NCI-H510A treated with DMSO at 0.1 percent for 48 hours (cell line): ENCODE data around the gene IGFN1.

Experiments
- DNase-seq: peaks from one replicate; lab custom pipeline; 2025; lab: John Stamatoyannopoulos, UW

The IGFN1 gene

GRCh38 chr1:201185123-201185453 is 5.5 kb upstream of the IGFN1 start:
- no peak for DNase-seq

- no peak for DNase-seq
Observed at GRCh38 chr1:201185527-201186128, 5.0 kb upstream of the IGFN1 start.

- DNase-seq, result no peak
Observed at GRCh38 chr1:201186192-201186591, 4.4 kb upstream of the IGFN1 start.

- no peak for DNase-seq
Observed at GRCh38 chr1:201189085-201189484, 1.5 kb upstream of the IGFN1 start.

- DNase-seq, result no peak
Observed at GRCh38 chr1:201190005-201190404, 619 bp upstream of the IGFN1 start.

- DNase-seq, result no peak
Observed at GRCh38 chr1:201191653-201192260, 1.1 kb downstream of the IGFN1 start.

- DNase-seq, result no peak
Observed at GRCh38 chr1:201192261-201192788, 1.7 kb downstream of the IGFN1 start.

- DNase-seq, result no peak
Observed at GRCh38 chr1:201194046-201194445, 3.4 kb downstream of the IGFN1 start.

- DNase-seq, result no peak
Observed at GRCh38 chr1:201198598-201198997, 8.0 kb downstream of the IGFN1 start.

GRCh38 chr1:201205036-201205435 is 14.4 kb downstream of the IGFN1 start:
- no peak for DNase-seq

- DNase-seq, result no peak
Observed at GRCh38 chr1:201206176-201206575, 15.6 kb downstream of the IGFN1 start.

- no peak for DNase-seq
Observed at GRCh38 chr1:201207046-201207445, 16.4 kb downstream of the IGFN1 start.

- no peak for DNase-seq
Observed at GRCh38 chr1:201208236-201208635, 17.6 kb downstream of the IGFN1 start.

GRCh38 chr1:201212056-201212455 is 21.4 kb downstream of the IGFN1 start:
- DNase-seq, result no peak

- DNase-seq, result no peak
Observed at GRCh38 chr1:201212461-201213055, 21.9 kb downstream of the IGFN1 start.

GRCh38 chr1:201213106-201213770 is 22.6 kb downstream of the IGFN1 start:
- no peak for DNase-seq

GRCh38 chr1:201213926-201214325 is 23.3 kb downstream of the IGFN1 start:
- DNase-seq, result no peak

GRCh38 chr1:201214461-201214860 is 23.8 kb downstream of the IGFN1 start:
- no peak for DNase-seq

- DNase-seq, result no peak
Observed at GRCh38 chr1:201214886-201215285, 24.3 kb downstream of the IGFN1 start.

- no peak for DNase-seq
Observed at GRCh38 chr1:201215531-201216357, 25.1 kb downstream of the IGFN1 start.

GRCh38 chr1:201216395-201217085 is 25.9 kb downstream of the IGFN1 start:
- no peak for DNase-seq

GRCh38 chr1:201217146-201217545 is 26.5 kb downstream of the IGFN1 start:
- no peak for DNase-seq
